Fibroblast of skin of left quadriceps (primary cell): ENCODE results near the gene APP.

Experiments
- DNase-seq, 2 experiments: peaks; one replicate each; pipeline ENCODE4 v3.0.0-alpha.2; 2013; ENCODE audit warnings: low read depth in 2 of 2

APP gene

DNA sequence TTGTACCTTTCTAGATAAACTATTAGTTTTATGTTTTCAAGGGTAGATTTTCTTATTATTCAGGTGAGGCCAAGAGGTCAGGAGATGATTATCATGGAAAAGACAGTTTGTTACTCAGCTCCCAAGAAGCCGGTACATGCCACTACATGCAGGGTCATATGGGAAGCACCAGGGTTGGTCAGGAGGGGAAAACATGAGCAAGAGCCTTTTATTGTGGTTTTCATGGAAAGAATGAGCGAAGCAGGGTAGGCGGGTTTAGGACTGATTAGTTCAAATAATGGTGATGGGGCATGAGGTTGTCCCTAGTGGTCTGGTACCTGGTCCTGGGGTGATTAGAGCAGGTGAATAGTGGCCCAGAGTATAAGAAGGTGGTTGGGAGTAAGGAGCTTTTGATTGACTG lies 189.9 kb downstream of the APP start:
- no peak for DNase-seq

DNA sequence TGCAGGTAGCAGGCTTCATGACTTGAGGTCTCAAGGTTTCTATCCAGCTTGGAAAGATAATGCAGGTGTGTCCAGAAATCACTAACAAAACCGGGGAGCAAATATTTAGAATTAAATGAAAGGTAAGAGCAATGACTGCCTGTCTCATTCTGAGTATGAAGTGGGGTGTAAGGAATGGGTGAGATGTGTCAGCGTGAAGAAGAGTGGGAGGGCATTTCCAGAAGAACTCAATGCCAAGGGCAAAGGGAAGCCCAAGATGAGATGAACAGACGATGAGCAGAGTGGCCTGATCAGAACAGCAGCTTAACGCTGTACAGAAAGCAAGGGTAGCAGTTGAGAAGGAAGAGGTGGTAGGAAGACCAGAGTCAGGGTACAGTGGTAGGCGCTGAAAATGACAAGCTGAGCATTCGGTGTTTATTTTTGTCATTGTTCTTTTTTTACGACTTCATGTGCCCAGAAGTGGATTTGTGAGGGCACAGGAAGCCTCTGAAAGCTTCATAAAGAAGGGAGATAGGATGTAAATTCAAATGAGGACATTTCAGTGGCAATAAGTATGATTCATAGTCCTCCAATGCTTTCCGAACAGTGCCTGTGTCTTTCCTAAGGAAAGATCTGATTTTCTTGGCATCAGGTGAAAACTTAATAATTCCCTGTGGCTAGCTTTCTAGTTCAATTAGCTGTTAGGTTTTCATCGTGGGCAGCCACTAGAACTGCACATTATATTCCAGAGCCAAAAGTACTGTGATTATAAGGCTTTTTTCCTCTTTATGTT lies 190.5 kb downstream of the APP start:
- no peak for DNase-seq

DNA sequence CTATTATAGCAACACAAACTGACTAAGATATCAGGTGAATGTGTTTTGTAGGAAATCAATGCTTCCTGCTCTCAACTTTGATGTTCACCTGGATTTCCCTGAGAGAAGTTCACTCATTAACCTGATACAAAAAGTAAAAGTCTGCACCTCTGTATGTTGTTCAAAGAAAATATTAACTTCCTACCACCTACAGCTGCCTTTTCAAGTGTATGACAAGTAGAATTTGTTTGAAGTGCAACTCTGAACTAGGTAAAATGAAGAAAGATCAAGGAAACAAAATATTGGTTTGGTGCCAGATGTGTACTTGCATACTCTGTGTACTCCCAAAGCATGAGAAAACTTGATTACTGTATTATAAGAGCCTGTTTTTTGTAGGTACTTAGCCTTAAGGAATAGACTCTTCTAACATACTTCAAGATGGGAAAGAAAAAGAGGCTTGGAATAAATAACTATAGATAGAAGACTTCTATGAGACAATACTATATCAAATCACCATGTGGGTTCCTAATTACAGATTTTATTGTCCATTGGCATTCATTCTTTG lies 193.4 kb downstream of the APP start:
- DNase-seq: no peak

DNA sequence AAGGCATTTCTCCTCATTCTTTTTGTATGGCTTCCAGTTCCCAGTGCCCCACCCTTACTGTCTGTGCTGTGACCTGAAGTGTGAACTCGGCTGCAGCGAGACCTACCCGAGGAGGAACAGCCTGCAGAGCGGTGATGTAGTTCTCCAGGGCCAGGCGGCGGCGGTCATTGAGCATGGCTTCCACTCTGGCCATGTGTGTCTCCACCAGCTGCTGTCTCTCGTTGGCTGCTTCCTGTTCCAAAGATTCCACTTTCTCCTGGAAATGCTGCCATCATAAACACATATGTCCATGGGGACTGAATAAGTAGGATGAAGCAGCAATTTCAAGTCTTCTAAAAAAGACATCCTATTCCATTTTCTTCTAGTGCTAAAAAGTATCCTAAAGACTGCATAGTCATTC lies 195.6 kb downstream of the APP start:
- no peak for DNase-seq

DNA sequence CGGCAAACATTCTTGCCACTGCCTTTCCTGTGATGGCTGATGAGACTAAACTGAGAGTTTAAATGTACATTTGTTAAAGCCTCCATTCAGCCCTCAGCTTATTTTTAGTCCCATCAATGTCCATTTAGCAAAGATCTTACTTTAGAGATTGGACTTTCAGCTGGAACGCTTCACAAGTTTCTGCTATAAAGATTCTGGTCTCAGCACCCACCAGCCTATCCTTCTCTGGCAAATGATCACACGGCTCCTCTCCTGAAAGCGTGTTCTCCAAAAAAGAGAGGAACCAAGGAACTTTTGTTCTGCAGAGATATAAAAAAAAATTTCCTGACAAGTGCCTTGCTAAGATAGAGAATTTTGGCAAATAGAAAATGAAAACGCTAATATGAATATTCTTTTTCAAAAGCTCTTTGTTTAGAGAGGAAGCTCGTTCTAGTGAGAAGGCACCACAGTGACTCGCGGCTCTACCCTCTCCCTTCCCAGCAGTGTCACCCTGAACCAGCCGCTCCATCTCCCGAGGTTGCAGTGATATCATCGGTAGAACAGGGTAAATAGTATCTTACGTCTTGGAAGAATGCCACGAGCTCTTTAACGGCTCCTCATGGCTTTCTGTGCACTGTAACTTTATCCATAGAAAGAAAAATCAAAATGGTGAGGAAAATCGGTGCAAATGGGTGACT lies 200.2 kb downstream of the APP start:
- DNase-seq: no peak

DNA sequence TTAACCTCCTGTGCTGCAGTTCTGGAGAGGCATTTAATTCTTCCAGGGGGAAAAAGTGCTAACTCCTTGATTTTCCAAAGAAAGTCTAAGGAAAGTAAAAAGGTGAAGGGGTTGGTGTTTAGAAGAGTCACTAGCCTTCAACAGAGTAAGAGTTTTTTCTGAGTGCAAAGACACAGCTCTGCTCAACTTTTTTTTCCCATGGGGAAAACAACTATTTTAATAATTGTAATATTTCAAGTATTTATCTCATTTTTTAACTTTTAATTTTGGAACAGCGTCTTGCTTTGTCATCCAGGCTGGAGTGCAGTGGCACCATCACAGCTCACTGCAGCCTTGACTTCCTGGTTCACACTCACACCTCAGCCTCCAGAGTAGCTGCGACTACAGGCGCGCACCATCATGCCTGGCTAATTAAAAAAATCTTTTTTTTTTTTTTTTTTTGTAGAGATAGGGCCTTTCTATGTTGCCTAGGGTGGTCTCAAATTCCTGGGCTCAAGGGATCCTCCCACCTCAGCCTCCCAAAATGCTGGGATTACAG lies 202.6 kb downstream of the APP start:
- no peak for DNase-seq

DNA sequence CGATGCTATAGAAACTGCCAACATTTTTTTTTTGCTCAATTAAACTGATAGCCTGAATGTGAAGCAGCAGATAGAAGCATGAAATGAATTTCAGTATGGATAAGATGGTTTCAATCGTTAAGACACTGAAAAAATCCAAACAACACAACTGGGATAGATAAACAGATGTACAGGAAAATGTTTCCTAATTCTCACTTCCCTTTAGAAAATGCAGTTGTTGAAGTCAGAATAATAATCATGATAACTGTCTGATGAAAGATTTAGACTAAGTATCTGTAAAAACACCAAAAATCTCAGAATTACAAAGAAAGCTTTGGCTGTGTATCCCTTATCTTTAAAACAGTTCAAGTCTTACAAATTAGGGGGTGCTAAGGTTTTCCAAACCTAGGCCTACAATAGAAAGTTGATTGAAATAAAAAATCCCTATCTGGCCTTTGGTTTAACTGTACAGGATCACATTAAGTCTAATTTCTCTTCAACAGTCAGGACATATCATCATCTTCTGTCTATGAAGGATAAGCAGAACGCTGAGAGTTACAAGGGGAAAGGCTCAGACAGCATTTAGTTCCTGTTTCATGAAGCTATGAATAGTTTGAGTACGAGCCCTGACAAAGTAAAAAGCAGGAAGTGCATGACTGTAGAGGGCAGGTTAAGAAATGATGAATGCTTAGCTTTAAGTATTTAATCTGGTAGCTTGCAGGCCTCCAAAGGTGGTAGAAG lies 203.2 kb downstream of the APP start:
- no peak for DNase-seq

DNA sequence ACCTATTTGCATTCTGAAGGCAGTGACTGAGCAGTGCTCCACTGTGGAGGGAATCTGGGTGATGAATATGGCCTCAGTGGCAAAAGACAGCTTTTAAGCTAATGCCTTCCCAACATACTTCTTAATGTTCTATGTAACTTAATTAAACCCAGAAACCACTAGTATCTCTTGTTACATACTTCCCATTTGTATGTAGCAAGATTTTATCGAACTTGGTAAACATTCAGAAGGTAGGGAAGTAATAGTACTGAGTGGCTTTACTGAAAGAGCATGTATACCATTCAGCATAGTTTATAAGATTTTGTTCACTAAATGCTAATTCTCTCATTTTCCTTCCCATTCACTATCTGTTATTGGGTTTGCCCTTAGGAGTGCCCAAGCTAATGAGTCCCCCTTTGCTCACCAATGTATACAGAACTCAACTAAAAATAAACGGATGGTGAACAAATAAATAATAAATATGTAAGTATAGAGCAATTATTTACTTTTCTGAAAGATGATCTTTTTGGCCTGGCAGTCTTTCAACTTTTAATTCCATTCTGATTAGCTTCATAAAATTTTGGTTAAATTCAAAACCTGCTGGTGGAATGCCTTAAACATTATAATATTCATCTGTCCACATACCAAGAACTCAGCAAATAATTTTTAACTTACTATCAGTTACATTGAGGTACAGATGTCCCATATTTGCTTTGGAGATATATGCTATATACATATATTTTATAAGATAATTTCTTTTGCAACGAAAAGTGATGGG lies 204.4 kb downstream of the APP start:
- DNase-seq: no peak

DNA sequence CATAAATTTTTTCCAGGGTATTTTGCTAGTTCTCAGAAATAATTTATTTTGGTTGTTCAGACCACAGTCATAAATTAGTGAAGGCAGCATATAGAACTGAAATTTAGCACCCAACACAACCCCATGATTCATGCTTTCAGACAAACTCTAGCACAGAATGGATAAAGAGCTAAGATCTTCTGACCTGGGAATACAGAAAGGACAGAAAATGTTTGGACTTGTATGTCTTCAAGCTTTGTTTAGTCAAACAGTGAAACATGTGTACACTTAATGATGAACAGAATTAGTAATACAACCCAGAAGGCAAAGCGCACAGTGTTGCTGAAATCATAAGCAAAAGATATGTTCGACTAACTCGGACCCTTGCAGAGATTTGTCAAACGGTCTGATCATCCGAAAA lies 205.6 kb downstream of the APP start:
- DNase-seq: no peak

DNA sequence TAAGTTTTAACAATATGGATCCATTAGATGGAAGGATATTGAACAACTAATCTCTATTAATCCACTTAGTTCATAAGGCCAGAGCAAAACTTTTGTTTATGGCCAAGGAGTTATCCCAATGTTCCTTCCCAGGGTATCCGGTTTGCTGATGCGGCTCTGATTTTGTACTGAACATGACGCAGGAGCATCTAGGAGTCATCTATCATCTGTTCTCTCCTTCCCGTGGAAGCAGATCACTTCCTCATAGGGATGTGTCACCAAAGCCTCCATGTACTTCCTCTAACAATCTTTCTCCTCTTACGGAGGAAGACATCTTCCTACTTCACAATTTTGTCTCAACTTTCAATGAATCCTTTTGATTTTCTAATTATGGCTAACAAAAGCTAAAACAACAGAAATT lies 206.6 kb downstream of the APP start:
- no peak for DNase-seq

DNA sequence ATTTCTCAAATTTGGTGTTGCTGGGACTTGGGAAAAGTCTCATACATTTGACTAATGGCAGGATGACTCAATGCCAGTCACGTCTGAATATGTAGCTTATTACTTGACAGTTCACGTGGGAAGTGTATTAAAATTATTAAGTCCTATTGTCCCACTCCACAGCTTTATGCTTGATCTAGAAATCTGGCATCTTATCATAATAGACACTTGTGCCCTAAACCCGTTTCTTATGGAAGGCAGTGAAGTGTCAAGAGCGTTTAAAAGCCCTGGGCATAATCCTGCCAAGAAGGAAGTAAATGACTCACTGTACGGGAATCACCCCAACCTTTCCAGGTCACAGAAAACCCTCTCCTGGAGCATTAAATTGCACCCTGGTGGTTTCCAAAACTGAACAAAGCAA lies 207.4 kb downstream of the APP start:
- no peak for DNase-seq

DNA sequence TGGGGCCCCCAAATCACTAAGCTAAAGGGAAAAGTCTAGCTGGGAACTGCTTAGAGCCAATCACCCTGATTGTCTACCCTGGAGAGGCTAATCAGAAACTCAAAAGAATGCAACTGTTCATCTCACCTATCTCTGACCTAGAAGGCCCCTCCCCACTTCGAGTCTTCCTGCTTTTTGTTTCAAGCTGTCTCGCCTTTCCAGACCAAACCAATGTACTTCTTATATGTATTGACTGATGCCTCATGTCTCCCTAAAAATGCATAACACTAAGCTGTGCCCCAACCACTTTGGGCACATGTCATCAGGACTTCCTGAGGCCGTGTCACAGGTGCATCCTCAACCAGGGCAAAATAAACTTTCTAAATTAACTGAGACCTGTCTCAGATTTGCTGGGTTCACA lies 209.5 kb downstream of the APP start:
- no peak for DNase-seq

DNA sequence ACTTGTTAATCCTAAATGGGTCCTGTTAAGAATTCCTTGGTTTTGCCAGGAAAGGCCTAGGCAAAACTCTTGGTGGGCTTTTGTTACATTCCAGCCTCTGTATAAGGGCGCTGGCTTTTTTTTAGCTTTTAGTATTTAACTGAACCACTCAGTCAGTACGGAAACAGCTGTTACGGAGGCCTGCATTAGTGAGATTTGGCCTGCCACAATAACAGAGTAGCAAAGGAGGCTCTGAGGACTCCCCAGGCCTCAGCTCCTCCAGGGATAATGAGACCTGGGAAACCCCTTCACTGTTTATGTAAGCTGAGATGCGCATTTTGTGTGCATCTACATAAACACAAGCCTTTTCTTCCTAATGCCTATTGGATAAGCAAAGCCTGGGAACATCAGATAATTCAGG lies 210.2 kb downstream of the APP start:
- DNase-seq: no peak

DNA sequence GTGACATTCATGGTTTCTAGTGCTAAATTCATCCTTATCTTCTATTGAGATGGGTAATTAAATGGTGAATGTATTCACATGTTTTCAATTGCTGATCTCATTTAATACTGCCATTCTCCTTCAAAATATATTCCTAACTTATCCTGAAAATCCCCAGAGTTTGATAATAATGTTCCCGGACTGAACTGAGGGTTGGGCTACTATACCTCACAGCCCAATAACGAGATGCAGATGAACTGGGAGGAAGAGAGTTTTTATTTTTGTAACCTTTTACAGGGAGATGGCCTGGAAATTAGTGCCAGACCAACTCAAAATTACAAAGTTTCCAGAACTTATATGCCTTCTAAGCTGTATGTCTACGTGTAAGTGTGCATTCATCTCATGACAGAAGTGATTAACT lies 210.8 kb downstream of the APP start:
- DNase-seq: no peak

DNA sequence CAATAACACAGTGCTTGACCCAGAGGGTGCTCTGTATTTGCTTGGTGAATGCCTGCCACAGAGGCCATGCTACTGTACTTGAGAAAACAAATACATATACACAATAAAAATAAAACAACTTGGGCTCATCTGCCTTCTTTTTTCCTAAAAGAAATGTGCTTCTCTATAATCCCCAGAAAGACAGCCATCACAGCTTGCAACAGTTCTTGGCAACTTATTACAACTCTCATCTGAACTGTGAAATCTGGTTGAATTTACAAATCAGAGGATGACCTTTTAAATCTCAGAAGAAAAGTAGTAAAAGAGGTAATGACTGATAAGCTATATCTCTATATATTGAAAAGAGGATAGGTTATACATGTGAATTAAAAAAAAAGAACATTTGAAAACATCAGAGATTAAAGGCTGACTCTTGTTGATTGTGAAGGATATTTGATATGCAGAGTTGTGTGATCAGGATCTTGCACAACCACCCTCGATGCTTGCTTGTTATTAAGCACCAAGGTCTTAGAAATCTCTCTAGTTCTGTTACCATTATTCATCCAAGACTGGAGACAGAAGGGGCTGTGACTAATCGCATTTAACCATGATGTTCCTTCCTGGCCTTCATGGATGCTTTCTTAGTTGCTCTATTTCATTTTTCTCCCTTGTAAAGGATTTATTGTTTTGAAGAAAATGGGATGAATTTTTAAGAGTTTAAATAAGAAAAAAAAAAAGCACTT lies 213.4 kb downstream of the APP start:
- peak; percentile 45 to 46 for DNase-seq

DNA sequence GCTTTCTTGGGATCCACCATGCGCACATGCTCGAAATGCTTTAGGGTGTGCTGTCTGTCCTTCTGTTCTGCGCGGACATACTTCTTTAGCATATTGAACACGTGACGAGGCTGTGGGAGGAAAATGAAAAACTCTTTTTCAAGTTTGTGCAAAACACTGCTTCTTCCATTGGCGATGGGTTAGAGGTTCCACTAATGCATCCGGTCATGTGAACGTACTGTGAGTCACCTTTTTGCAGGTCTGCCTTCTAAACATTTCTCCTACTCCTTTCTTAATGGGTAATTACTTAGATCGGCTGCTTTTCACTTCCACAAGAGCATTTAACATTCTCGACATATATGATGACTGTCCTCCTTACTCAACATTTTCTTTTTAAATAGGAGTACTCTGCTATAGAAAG lies 214.9 kb downstream of the APP start:
- DNase-seq: no peak

DNA sequence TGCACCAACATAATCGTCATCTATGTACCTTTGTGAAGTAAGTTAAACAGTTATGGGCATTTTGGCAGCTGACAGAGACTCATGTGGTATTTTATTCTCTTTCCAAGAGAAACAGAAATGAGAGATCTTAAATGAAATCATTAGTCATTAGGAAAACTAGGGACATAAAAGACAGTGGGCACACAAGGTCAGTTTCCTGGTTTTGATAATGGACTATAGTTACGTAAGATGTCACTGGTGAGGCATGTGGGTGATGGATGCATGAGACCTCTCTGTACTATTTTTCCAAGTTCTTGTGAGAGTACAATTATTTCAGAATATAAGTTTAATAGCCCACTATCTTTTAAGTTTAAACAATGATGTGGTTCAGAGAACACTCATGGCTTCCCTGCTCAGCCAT lies 216.9 kb downstream of the APP start:
- no peak for DNase-seq

DNA sequence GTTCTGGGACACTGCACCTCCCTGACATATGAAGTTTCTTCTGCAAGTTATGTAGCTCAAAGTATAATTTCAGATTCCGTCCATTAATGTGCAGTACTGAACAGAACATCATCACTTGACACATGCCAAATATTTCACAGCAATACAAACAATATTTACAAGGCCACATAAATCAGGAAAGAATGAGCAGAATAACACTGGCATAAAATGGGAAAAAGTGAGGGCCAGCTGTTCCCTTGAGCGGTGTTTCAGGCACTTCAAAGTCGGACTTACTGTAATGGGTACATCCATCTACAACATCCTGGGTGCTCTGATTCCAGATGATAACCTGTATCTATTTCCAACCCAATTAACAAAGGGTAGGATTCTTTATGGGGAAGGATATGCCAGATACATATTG lies 217.4 kb downstream of the APP start:
- no peak for DNase-seq

DNA sequence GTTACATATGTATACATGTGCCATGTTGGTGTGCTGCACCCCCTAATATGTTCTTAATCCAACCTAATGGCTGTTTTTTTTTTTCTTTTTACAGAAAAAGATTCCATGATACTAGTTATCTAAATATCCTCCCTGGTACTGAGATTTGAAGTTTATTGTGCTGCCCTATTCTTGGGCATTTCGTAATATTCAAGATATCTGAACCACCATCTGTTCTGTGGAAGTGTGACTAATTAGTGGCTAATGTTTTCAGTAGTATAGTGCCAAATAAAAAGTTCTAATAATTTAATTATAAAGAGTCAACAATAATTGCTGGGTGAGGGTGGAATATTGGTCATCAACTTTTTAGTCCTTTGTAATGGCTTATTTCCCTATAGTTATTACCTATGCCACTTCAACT lies 218.3 kb downstream of the APP start:
- no peak for DNase-seq

DNA sequence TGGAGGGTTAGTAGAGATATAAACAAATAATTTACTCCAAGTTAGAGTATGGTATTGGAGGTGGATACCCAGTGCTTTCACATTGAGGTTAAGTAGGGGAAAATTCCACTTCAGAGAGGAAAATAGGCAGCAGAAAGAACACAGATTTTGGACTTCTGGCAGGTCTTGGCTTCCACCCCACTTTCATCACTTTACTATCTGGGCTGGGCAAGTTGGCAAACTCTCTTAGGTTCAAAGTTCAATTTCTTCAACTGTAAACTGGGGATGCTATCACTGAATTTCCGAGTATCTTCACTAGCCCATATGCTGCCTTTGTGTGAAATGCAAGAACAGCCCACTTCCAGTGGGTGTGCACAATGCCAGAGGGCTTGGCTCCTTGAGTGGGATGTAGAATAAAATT lies 220.9 kb downstream of the APP start:
- DNase-seq: no peak

DNA sequence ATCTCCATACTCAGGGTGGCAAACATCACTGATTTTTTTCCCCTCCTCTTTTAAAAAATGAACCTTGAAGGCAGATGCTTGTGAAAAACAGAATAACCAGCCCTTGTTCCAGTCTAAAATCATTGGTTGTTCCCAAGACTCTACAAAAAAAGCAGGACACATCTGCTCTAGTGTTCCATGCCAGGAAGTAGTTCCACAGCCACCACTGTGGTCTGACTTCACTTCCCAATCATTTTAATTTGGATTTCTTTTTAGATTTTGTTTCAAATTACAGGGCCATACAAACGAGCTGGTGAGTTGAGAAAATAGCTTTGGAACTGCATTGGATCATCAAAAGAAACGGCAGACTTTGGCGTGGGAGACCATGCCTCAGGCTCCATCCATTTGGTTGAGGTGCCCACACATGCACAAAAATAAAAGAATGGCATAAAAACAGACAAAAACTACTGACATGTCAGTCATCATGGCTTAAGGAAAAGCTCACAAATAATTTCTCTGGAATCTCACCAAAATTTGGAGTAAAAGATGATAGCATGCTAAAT lies 225.8 kb downstream of the APP start:
- DNase-seq: no peak
